SIG-M5 (cell line): ENCODE results near the gene MACC1.

Experiments used
- DNase-seq: peaks from one replicate; lab custom pipeline; 2025; lab: John Stamatoyannopoulos, UW

The MACC1 gene

GRCh38 chr7:20217193-20217948 lies at the start of gene MACC1:
Gene MACC1, minus strand, starts transcription at chr7:20217384. Its CDS starts 55,522 bp downstream, at chr7:20161862.
- DNase-seq = no peak

- DNase-seq = no peak
Observed at GRCh38 chr7:20264623-20265022, 47.4 kb upstream of the MACC1 start.

- DNase-seq = no peak
Observed at GRCh38 chr7:20260223-20260622, 43.0 kb upstream of the MACC1 start.

- no peak for DNase-seq
Observed at GRCh38 chr7:20257212-20257611, 40.0 kb upstream of the MACC1 start.

- DNase-seq = no peak
Observed at GRCh38 chr7:20249920-20250319, 32.7 kb upstream of the MACC1 start.

GRCh38 chr7:20249376-20249775 lies 32.2 kb upstream of the MACC1 start:
- DNase-seq = no peak

- DNase-seq = no peak
Observed at GRCh38 chr7:20246236-20246635, 29.1 kb upstream of the MACC1 start.

- DNase-seq = no peak
Observed at GRCh38 chr7:20244334-20245120, 27.3 kb upstream of the MACC1 start.

- DNase-seq = no peak
Observed at GRCh38 chr7:20241911-20242261, 24.7 kb upstream of the MACC1 start.

GRCh38 chr7:20241194-20241910 lies 24.2 kb upstream of the MACC1 start:
- no peak for DNase-seq

- no peak for DNase-seq
Observed at GRCh38 chr7:20240080-20240926, 23.1 kb upstream of the MACC1 start.

GRCh38 chr7:20238754-20239324 lies 21.7 kb upstream of the MACC1 start:
- no peak for DNase-seq

- DNase-seq = no peak
Observed at GRCh38 chr7:20238194-20238753, 21.1 kb upstream of the MACC1 start.

- no peak for DNase-seq
Observed at GRCh38 chr7:20237464-20238193, 20.4 kb upstream of the MACC1 start.

- no peak for DNase-seq
Observed at GRCh38 chr7:20236790-20237189, 19.6 kb upstream of the MACC1 start.

GRCh38 chr7:20236043-20236442 lies 18.9 kb upstream of the MACC1 start:
- no peak for DNase-seq

- no peak for DNase-seq
Observed at GRCh38 chr7:20235288-20235687, 18.1 kb upstream of the MACC1 start.

GRCh38 chr7:20233362-20233761 lies 16.2 kb upstream of the MACC1 start:
- no peak for DNase-seq

- no peak for DNase-seq
Observed at GRCh38 chr7:20232848-20233247, 15.7 kb upstream of the MACC1 start.
